Uterus (tissue), 4 donors: ENCODE results near the gene SMAD4. TPM values are rescaled to one million over a fixed set of nuclear protein-coding genes. Genes with fewer than 3 reads are reported as not detected.

ENCODE experiments used
- DNase-seq, 2 donors: peaks; one replicate each; pipeline ENCODE4 v3.0.0-alpha.2; 2019 to 2020
- H3K27ac ChIP-seq, 2 donors: fragments of 200-600 bp; sonication (generic); 1 replicate in 1 of 2; 2 replicates in 1 of 2; pipeline ENCODE4 v1.5.1; 2016 to 2018
- H3K27me3 ChIP-seq, 2 donors: fragments of 200-600 bp; sonication (generic); one replicate each; pipeline ENCODE4 v1.5.1; 2018 to 2019; ENCODE audit warnings: control low read depth in 1 of 2
- H3K36me3 ChIP-seq, 2 donors: fragments of 200-600 bp; sonication (generic); one replicate each; pipeline ENCODE4 v1.5.1; 2019; ENCODE audit warnings: control low read depth in 1 of 2
- H3K4me1 ChIP-seq, 2 donors: fragments of 200-600 bp; sonication (generic); one replicate each; pipeline ENCODE4 v1.5.1; 2018 to 2019; ENCODE audit warnings: control low read depth in 1 of 2
- H3K4me3 ChIP-seq, 2 donors: fragments of 200-600 bp; sonication (generic); 1 replicate in 1 of 2; 2 replicates in 1 of 2; pipeline ENCODE4 v1.5.1; 2018 to 2019; ENCODE audit warnings: mild to moderate bottlenecking in 1 of 2
- H3K9me3 ChIP-seq, 2 donors: fragments of 200-600 bp; sonication (generic); one replicate each; pipeline ENCODE4 v1.5.1; 2019; ENCODE audit warnings: control low read depth in 1 of 2
- POLR2A ChIP-seq, 2 donors: fragments of 450-650 bp; IDR thresholded peaks; one replicate each; pipeline ENCODE4 v1.6.1; 2016; ENCODE audit warnings: antibody characterized with exemption in 2 of 2, mild to moderate bottlenecking in 1 of 2, moderate library complexity in 1 of 2
- intact Hi-C: fragments of 100-400 bp; cut with DNase I; formaldehyde crosslinking; loops from one replicate; pipeline ENCODE4 v1.15.1; 2023; ENCODE audit warnings: low total_unique reads
- total RNA-seq, 4 donors: library from RNA; depleted of rRNA in 3 of 4; stranded (reverse); fragments of >200 nt in 3 of 4; gene quantifications; one replicate each; pipeline versions ENCODE4 v1.1.0 to v1.2.4, GENCODE V29; 2014 to 2023
- TF ChIP-seq, protein P1 (sequence below), 4 experiments: fragments of 200-600 bp in 2 of 4; fragments of 450-650 bp in 2 of 4; sonication (generic) in 2 of 4; IDR thresholded peaks; one replicate each; pipeline ENCODE4 v1.5.1; 2016 to 2019; ENCODE audit warnings: antibody characterized with exemption in 4 of 4, mild to moderate bottlenecking in 2 of 4, moderate library complexity in 1 of 4
- donor health status: DM: yes; HTN: yes; CAD: no.

The SMAD4 gene
- total RNA-seq, 4 donors from 2014 or later: 104 to 198 (median 141) TPM

DNA sequence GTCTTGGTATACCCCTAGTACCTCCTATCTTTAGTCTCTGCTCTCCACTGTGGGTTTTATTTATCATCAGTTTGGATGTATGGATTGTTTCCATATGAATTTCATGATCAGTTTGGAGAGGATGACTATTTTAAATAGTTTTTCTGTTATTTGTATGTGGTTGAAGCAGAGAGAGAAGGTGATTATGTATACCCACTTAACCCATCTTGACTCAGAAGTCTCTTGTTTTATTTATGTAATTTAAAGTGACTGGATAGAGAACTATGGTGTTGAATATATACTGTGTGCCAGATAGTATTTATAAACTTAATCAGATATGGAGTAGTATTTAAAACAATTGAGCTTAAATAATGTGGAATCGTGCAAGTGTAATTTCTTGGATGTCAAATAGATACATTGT is 39.9 kb downstream of the SMAD4 start:
- no peaks in the 10 kb centered on the region for H3K36me3 ChIP-seq
- intact Hi-C loops: loop anchor here (5.0 kb wide), 1 partner anchor 38 kb away; the partner anchor contains the start of gene SMAD4
- no peak overlapping the region for H3K27ac ChIP-seq
- H3K4me1 ChIP-seq: no peaks in the 10 kb centered on the region
- no peak for DNase-seq
- TF ChIP-seq, protein P1, sequence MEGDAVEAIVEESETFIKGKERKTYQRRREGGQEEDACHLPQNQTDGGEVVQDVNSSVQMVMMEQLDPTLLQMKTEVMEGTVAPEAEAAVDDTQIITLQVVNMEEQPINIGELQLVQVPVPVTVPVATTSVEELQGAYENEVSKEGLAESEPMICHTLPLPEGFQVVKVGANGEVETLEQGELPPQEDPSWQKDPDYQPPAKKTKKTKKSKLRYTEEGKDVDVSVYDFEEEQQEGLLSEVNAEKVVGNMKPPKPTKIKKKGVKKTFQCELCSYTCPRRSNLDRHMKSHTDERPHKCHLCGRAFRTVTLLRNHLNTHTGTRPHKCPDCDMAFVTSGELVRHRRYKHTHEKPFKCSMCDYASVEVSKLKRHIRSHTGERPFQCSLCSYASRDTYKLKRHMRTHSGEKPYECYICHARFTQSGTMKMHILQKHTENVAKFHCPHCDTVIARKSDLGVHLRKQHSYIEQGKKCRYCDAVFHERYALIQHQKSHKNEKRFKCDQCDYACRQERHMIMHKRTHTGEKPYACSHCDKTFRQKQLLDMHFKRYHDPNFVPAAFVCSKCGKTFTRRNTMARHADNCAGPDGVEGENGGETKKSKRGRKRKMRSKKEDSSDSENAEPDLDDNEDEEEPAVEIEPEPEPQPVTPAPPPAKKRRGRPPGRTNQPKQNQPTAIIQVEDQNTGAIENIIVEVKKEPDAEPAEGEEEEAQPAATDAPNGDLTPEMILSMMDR (IDR thresholded peaks at IDR 0.05): no peak
- no peak for TF ChIP-seq POLR2A (IDR thresholded peaks at IDR 0.05)
- H3K9me3 ChIP-seq: no peaks in the 10 kb centered on the region
- H3K4me3 ChIP-seq: no peak overlapping the region
- no peaks in the 10 kb centered on the region for H3K27me3 ChIP-seq

DNA sequence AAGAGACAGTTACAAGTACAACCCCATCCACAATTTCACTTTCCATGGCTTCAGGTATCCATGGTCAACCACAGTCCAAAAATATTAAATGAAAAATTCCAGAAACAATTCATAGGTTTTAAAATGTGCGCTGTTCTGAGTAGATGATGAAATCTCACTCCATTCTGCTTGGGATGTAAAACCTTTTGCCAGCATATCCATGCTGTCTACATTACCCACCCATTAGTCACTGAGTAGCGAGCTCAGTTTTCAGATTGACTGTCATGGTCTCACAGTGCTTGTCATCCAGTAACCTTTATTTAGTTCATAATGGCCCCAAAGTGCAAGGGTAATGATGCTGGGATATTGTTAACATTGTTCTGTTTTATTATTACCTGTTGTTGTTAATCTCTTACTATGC is 40.5 kb downstream of the SMAD4 start:
- Histone ChIP-seq H3K27me3 (no peaks in the 10 kb centered on the region), H3K36me3 (no peaks in the 10 kb centered on the region), H3K9me3 (no peaks in the 10 kb centered on the region), H3K4me3 (no peak overlapping the region), H3K4me1 (no peaks in the 10 kb centered on the region), H3K27ac (no peak overlapping the region)
- intact Hi-C loops: loop anchor here (5.0 kb wide), 1 partner anchor 38 kb away; the partner anchor contains the start of gene SMAD4
- DNase-seq: no peak
- TF ChIP-seq, protein P1 (IDR thresholded peaks at IDR 0.05): no peak
- TF ChIP-seq POLR2A (IDR thresholded peaks at IDR 0.05): no peak

GRCh38 chr18:51072586-51073313 is 42.7 kb downstream of the SMAD4 start:
- Histone ChIP-seq H3K36me3 (no peaks in the 10 kb centered on the region), H3K9me3 (no peaks in the 10 kb centered on the region), H3K27ac (no peak overlapping the region), H3K4me3 (no peak overlapping the region), H3K27me3 (no peaks in the 10 kb centered on the region), H3K4me1 (no peaks in the 10 kb centered on the region)
- TF ChIP-seq, protein P1 (IDR thresholded peaks at IDR 0.05): no peak
- TF ChIP-seq POLR2A (IDR thresholded peaks at IDR 0.05): no peak
- intact Hi-C loops: loop anchor here (5.0 kb wide), 1 partner anchor 40 kb away; the partner anchor contains the start of gene SMAD4
- no peak for DNase-seq

DNA sequence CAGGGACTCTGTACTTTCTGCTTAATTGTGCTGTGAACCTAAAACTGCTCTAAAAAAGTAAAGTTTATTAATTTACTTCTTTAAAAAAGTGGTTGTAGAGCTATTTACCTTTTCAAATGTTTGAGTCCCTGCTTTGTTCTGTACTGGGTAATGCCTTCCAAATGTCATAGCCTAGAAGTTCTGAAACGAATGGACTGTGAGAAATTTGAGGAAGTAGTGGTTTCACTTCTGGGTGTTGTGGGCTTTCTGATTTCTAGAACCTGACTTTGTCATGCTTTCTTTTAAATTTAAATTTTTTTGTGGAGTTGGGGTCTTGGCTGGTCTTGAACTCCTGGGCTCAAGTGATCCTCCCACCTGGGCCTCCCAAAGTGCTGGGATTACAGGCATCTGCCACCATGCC is 44.6 kb downstream of the SMAD4 start:
- Histone ChIP-seq H3K4me1 (no peaks in the 10 kb centered on the region), H3K4me3 (no peak overlapping the region), H3K27me3 (no peaks in the 10 kb centered on the region), H3K36me3 (no peaks in the 10 kb centered on the region), H3K9me3 (no peaks in the 10 kb centered on the region), H3K27ac (no peak overlapping the region)
- no peak for TF ChIP-seq POLR2A (IDR thresholded peaks at IDR 0.05)
- TF ChIP-seq, protein P1 (IDR thresholded peaks at IDR 0.05): no peak
- no peak for DNase-seq
- intact Hi-C loops: loop anchor here (5.0 kb wide), 1 partner anchor 42 kb away; the partner anchor contains the start of gene SMAD4

- Histone ChIP-seq H3K36me3 (no peaks in the 10 kb centered on the region), H3K27ac (no peak overlapping the region), H3K4me3 (no peak overlapping the region), H3K9me3 (no peaks in the 10 kb centered on the region), H3K4me1 (no peaks in the 10 kb centered on the region), H3K27me3 (no peaks in the 10 kb centered on the region)
- no peak for DNase-seq
- TF ChIP-seq, protein P1 (IDR thresholded peaks at IDR 0.05): no peak
- TF ChIP-seq POLR2A (IDR thresholded peaks at IDR 0.05): no peak
- intact Hi-C loops: no loop called here
Measured at GRCh38 chr18:51076503-51076902, 46.5 kb downstream of the SMAD4 start.
